GM21737 (cell line): ENCODE data around the gene FOXK1.
"Not testable (repeated sequence)": the region's sequence is repeated elsewhere in the genome, so short reads cannot be mapped to it uniquely, and the experiment has no call there.

Experiments
- ATAC-seq: cut with Tn5 transposase; IDR thresholded peaks from one replicate; pipeline ENCODE4 v1.9.1; 2021; ENCODE audit warnings: mild to moderate bottlenecking, moderate library complexity; ENCODE audit not compliant: unreplicated experiment

Gene FOXK1

DNA sequence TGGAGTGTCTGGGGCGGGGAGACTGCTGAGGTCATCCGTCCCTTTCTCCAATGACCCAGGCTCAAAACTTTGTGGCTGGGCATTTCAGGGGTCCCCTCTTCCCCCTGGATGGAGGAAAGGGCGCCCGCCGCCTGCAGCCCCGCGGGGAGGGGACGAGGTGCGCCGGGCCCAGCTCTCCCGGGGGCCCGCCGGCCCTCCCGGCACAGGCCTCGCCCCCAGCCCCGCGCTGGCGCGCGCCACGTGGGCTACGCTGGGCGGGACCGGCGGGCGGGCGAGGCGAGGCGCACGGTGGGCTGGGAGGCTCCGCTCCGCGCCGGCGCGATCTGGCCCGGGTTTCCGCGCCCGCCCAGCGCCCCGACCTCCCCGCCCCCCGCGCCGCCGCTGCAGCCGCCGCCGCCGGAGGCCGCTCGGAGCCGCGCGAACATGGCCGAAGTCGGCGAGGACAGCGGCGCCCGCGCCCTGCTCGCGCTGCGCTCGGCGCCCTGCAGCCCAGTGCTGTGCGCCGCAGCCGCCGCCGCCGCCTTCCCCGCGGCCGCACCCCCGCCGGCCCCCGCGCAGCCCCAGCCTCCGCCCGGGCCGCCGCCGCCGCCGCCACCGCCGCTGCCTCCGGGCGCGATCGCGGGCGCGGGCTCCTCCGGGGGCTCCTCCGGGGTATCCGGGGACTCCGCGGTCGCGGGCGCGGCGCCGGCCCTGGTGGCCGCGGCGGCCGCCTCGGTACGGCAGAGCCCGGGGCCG is at the start of gene FOXK1:
FOXK1 (plus strand) TSS at position 410 of the 735 bp plus-strand sequence; CDS start at position 424, 14 bp downstream.
- peak; percentile 73 for ATAC-seq

DNA sequence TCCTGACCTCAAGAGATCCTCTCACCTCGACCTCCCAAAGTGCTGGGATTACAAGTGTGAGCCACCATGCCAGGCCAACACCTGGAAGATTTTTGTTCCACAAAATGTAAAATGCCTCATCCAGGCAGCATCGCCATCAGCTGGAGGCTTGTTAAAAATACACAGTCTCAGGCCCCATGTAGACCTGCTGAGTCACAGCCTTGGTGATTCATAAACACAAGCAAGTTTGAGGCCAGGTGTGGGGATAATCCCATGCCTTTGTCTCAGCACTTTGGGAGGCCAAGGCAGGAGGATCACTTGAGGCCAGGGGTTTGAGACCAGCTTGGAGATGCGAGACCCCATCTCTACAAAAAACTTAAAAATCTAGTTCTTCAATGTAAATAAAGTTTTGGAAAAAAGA is 49.1 kb upstream of the FOXK1 start:
- ATAC-seq, result no peak

DNA sequence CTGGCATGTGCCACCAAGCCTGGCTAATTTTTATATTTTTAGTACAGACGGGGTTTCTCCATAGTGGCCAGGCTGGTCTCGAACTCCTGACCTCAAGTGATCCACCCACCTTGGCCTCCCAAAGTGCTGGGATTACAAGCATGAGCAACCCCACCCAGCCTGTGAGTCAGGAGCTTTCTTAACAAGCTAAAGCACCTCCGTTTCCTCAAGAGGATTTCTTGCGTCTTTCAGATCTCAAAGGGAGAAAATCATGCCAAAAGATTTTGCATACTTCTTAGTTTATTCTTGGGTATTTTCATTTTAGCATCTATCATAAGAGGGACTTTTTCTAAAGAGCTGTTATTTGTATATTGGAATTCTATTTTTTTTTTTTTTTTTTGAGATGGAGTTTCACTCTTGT is 47.9 kb upstream of the FOXK1 start:
- ATAC-seq, result no peak

GRCh38 chr7:4638781-4639575 is 43.1 kb upstream of the FOXK1 start:
- ATAC-seq, result no peak

- ATAC-seq, result no peak
These were observed 40.9 kb upstream of the FOXK1 start for GRCh38 chr7:4641091-4641666.

DNA sequence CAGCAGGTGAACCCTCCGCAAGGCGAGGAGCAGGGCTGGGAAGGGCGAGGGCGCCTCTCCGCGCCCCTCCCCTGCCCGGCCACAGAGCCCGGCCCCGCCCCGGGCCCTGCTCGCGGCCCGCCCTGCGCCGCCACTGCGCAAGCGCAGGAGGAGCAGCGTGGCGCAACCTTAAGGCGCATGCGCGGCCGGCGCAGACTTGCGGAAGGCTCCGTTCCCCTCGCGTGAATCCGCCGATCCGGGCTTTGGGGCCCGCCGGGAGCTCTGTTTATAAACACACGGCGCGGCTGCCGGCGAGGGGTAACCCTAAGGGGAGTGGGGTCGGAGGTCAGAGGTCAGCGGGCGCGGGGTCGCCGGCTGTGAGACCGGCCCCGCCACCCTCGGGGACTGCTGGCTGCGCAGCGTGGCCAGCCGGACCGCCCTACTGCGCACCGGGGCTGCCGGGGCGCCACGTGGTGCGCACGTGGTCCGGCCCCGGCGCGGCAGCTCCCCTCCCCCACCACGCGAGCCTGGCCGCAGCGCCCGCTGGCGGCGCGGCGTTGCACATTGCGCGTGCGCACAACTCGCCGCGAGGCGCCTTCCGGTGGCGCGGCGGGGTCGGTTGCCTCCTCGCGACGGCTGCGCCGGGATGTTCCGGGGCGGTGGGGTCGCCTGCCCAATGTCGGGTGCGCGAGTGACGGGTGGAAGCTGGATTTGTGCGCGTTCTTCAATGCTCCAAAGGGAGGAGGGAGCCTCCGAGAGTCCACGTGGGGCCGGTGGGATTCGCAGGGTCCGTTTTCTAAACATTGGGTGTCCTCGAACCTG is 40.2 kb upstream of the FOXK1 start:
- ATAC-seq, result peak; percentile 80

DNA sequence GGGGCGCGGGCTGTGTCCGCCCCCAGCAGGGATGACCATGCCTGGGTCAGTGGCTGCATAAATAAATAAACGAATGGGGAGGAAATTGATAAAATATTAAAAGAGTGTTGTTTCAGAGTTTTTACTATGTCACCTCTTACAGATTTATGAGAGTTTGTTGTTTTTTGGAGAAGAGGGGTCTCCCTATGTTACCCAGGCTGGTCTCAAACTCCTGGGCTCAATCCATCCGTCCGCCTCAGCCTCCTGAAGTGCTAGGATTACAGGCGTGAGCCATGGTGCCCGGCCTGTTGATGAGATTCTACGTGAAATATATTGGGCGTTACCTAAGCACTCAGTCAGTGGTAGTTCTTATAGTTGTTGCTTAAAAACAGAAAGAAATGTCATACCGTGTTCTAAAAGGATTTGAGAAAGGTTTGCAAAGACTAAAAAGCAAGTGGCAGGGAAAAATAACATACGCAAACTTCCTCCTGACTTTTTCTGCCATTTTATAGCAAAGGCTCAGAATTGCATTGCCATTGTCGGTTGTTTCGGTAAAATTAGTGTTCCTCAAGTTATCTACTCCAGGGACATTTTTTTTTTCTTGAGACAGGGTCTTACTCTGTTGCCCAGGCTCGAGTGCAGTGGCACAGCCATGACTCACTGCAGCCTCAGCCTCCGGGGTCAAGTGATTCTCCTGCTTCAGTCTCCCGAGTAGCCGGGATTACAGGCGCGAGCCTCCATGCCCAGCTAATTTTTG is 39.5 kb upstream of the FOXK1 start:
- ATAC-seq, result no peak

DNA sequence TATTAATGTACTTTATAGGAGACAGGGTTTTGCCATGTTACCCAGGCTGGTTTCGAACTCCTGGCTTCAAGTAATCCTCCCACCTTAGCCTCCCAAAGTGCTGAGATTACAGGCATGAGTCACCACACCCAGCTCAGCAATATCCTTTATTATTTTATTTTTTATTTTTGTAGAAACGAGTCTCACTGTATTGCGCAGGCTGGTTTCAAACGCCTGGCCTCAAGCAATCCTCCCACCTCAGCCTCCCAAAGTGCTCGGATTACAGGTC is 39.0 kb upstream of the FOXK1 start:
- ATAC-seq, result not testable (repeated sequence)

GRCh38 chr7:4645246-4645645 is 36.8 kb upstream of the FOXK1 start:
- no peak for ATAC-seq

- no peak for ATAC-seq
These were observed 34.0 kb upstream of the FOXK1 start for GRCh38 chr7:4648111-4648510.

DNA sequence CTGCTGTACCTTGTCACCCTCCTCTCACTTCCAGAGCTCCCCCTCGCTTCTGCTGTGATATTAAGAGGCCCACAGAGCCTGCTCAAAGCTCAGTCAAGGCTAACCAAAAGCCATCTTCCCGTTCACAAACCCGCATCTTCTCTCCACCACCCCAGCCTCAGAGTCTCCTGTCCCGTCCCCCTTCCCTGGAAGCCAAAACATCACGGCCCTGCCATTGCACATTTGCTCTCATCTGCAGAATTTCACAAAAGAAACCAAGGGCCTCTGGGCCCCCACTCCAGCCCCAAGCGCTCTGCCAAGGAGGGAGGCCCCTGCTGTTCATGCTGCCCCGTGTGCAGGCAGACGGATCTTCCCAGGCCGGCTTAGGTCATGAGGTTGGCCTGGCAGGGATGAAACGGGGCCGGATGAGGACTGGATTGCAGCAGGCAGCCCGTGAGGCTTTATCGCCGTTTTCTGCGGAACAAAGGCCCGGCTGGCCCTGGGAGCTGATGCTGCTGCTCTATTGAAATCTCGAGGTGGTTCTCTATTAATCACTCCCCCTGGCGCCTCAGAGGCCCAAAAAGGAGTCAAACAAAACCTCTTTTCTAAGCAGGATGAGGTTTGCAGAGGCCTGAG is 31.6 kb upstream of the FOXK1 start:
- no peak for ATAC-seq

DNA sequence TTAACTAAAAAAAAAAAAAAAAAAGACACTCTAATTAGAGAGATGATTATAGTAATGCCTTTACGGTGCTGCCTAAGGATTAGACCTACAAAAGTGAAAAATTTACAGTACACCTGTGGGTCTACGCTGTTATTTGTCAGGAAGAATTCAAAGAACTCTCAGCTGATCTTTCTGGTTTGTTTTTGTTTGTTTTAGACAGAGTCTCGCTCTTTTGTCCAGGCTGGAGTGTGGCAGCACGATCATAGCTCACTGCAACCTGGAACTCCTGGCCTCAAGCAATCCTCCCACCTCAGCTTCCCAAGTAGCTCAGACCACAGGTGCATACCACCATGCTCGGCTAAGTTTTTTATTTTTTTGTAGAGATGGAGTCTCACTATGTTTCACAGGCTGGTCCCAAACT is 28.3 kb upstream of the FOXK1 start:
- no peak for ATAC-seq

- ATAC-seq, result no peak
These were observed 26.8 kb upstream of the FOXK1 start for GRCh38 chr7:4655311-4655710.

- ATAC-seq, result no peak
These were observed 26.2 kb upstream of the FOXK1 start for GRCh38 chr7:4655896-4656295.

- no peak for ATAC-seq
These were observed 24.3 kb upstream of the FOXK1 start for GRCh38 chr7:4657640-4658417.

DNA sequence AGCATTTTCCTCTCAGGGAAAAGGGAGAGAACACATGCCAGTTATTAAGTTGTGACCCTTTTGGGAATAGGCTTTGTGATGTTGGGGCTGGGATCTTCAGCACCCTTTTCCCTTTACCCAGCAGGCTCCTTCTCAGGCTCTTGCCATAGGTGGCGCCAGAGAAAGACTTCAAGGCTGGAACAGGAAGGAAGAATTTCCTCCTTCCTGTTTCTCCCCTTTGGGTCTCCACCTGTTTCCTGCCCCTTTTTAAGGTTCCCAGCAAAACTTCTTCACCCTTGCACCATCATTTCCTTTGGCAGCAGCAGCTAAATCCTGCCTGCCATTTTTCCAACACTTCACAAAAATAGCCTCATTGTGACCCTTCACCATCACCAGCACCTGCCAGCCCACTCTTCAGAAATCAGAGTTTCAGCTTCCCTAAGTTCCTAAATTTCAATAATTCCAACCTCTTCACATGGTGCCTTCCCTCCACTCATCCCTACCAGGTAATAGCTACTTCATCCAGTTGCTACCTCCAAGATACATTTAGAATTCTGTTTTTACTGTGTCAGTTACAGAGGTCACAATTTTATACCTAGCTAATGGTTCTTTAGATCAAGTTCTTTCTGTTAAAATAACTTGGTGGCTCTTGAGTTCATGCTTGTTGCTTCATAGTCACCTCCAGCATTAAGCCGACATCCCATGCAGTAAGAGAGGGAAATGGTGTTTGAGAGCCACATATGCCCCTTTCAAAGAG is 22.4 kb upstream of the FOXK1 start:
- ATAC-seq, result no peak

- no peak for ATAC-seq
These were observed 20.2 kb upstream of the FOXK1 start for GRCh38 chr7:4661871-4662270.

- no peak for ATAC-seq
These were observed 18.7 kb upstream of the FOXK1 start for GRCh38 chr7:4663239-4664018.
